ENCODE data around the gene TSPYL2. TPM values are rescaled to one million over a fixed set of nuclear protein-coding genes. Genes with fewer than 3 reads are reported as not detected.

TSPYL2 gene
- total RNA-seq, 1 donor from 2014 or later = 7.9 TPM

DNA sequence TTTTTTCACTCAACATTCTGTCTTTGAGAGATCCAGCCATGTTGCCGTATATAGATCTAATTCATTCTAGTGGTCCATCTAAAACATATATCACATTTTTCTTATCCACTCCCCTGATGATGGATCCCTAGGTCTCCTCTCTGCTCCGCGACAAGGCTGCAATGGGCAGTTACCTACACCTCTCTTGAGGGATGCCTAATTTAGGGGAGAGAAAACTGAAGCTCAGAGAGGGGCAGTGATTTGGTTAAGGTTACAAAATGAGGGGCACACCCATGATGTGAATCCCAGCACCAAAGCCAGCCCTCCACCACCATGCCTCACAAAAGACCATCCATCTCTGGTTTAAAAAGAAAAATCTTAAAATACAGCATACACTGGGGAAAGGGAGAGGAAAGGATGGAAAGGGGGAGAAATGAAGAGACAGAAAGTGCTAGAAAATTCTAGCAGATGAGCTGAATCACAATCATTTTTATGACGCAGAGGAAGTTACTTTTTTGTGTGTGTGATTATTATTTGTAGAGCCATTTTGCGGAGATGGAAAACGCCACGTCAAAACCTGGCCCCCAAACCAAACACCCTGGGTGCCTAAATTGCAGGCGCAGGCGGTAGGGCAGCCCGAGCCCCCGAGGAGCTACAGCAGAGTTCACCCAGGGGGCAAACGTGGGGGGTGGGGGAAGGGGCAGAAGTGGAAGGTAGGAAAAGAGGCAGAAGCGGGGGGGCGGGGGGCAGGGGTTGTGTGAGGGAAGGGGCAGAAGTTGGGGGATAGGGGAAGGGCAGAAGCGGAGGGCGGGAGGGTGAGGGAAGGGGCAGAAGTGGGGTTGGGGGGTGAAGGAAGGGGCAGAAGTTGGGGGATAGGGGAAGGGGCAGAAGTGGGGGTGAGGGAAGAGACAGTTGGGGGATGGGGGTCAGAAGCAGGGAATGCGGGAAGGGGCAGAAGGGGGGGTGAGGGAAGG, 1.3 kb upstream of the TSPYL2 start:
- no peak for DNase-seq (ENCODE audit: low read depth)

DNA sequence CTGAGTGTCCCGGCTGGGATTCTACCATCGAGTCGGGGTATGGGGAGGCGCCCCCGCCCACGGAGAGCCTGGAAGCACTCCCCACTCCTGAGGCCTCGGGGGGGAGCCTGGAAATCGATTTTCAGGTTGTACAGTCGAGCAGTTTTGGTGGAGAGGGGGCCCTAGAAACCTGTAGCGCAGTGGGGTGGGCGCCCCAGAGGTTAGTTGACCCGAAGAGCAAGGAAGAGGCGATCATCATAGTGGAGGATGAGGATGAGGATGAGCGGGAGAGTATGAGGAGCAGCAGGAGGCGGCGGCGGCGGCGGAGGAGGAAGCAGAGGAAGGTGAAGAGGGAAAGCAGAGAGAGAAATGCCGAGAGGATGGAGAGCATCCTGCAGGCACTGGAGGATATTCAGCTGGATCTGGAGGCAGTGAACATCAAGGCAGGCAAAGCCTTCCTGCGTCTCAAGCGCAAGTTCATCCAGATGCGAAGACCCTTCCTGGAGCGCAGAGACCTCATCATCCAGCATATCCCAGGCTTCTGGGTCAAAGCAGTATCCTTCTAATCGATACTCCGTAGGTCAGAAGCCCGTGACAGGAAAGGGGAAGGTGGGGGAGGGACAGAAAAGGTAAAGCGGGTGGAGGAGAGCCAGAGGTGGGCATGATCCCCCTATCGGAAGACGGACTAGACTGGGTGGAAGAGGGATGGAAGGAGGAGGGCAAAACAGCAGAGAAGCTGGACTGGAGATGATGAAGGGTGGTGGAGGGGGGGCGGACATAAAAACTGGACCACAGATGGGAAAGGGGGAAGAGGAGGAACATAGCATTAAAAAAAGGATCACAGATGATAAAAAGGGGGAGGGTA, 828 bp downstream of the TSPYL2 start:
- DNase-seq (ENCODE audit: low read depth) = no peak

DNA sequence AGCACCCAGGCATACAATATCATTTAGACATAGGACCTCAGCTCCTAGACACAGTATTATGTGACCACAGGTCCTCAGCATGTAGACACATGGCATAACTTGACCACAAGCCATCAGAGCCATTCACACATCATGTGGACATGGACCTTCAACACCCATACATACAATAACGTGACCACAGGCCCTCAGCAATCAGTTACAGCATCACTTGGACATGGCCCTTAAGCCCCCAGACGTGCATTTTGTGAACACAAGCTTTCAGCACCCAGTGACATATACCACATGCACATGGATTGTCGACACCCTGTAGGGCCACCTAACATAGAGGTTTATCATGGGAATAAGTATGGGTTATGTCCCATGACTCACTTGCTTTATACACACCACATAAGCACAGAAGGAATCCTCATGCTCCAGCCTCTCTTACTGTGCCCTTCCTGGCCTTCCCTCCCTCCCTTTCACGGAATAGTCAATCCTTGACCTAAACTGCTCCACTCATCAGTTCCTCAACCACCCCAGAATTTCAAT, 1.9 kb downstream of the TSPYL2 start:
- no peak for DNase-seq (ENCODE audit: low read depth)

DNA sequence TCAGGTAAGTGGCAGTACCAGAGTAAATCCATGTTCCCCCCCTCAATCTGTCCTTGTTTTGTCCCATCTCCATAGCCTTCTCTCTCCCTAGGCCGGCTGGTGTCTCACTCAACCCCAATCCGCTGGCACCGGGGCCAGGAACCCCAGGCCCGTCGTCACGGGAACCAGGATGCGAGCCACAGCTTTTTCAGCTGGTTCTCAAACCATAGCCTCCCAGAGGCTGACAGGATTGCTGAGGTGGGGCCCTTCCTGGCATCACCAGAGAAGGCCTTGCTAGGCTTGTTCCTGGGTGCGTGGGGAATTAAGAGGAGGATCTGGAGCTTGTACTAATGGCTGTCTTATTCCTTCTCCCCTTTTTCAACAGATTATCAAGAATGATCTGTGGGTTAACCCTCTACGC, 2.7 kb downstream of the TSPYL2 start:
- DNase-seq (ENCODE audit: low read depth) = no peak

DNA sequence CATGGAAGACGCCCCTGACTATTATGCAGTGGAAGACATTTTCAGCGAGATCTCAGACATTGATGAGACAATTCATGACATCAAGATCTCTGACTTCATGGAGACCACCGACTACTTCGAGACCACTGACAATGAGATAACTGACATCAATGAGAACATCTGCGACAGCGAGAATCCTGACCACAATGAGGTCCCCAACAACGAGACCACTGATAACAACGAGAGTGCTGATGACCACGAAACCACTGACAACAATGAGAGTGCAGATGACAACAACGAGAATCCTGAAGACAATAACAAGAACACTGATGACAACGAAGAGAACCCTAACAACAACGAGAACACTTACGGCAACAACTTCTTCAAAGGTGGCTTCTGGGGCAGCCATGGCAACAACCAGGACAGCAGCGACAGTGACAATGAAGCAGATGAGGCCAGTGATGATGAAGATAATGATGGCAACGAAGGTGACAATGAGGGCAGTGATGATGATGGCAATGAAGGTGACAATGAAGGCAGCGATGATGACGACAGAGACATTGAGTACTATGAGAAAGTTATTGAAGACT, 3.6 kb downstream of the TSPYL2 start:
- DNase-seq (ENCODE audit: low read depth) = no peak

DNA sequence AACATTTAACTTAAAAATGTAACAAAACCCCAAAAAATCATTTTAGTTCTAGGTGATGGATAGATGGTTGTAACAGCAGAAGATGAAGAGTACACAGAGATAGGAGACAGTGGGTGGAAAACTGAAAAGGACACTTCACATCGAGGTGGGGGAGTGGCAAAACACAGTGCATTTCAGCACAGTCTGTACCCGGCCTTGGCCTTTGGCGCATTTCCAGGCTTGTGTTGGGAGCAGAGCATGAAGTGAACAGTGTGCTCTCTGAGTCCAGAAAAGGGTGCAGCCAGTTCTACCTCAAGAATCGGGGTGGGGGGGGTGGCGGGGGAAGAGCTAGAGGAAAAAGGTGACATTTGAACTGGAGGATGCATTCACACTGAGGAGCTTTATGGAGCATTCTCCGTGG, 4.3 kb downstream of the TSPYL2 start:
- no peak for DNase-seq (ENCODE audit: low read depth)

DNA sequence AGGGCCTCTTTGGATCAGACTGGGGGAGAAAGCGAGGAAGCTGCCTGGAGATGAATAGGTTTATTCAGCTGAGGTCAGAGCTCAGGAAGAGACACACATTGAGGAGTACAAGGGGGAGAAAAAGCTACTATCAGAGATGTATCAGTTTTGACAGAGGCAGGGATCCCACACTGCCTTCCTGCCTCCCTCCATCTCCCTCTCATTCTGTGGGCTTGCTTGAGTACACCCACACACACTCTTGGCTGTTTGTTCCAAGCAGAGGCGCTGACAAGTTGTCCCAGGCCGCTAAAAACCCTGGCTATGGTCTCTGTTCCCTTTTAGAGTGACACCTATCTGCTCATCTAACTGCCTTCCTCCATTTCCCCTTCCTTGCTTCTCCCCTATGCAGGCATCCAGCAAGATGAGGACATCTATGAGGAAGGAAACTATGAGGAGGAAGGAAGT, 5.2 kb downstream of the TSPYL2 start:
- DNase-seq (ENCODE audit: low read depth) = no peak

DNA sequence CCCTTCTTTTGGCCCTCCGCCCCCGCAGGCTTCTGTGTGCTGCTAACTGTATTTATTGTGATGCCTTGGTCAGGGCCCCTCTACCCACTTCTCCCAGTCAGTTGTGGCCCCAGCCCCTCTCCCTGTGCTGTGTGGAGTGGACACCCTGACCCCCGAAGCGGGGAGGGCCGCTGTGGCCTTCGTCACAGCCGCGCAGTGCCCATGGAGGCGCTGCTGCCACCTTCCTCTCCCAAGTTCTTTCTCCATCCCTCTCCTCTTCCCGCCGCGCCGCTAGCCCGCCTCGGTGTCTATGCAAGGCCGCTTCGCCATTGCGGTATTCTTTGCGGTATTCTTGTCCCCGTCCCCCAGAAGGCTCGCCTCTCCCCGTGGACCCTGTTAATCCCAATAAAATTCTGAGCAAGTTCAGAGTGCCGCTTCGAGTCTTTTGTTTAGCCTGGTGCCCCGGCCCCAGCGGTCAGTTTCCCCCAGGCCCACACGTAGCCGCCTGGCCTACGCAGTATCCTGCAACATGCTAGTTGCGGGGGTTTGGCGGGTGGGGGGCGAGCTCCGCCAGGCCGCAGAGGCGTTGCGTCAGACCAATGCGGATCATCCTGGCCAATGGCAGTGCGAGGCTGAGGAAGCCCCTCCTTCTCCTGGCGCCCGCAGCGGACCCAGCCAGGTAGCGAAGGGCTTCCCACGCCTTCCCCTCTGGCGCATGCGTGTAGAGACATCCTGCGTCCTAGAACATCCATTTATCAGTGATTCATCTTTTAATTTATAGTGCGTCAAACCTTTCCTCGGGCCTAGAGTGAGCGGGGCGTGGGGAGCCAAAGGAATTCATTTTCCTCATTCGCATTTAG, 6.2 kb downstream of the TSPYL2 start:
- peak; percentile 71 for DNase-seq (ENCODE audit: low read depth)

DNA sequence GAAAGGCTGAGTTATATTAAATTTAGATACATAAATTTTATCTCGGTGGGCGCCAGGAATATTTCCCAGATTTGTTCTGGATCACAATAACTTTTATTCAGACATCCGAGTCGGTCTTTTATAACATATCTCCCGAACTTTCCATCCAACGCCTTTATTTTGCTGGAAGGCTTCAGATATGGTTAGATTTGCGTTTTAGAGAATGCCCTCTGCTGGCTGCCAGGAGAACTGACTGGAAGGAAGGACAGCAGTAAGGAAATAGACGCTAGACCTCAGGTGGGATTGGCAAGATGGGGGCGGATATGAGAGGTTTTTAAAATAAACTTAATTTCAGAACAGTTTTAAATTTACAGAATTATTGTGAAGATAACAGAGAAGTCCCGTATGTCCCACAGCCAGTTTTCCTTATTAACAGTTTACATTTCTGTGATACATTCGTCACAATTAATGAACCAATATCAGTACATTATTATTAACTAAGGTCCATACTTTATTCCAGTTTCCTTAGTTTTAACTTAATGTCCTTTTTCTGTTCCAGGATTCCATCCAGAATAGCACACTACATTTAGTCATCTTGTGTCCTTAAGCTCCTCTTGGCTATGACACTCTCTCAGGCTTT, 7.2 kb downstream of the TSPYL2 start:
- DNase-seq (ENCODE audit: low read depth) = peak; percentile 60

DNA sequence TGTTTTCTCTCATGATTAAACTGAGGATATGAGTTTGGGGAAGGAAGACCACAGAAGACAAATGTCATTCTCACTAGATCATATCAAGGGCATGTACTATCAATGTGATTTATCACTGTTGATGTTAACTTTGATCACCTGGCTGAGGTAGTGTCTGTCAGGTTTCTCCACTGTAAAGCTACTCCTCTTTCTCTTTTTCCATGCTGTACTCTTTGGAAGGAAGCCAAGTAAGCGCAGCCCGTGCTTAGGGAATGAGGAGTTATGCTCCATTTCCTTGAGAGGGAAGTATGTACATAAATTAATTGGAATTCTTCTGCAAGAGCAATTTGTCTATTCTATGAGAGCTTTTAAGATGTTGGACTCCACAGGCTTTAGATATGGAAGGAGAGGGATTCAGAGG, 7.8 kb downstream of the TSPYL2 start:
- no peak for DNase-seq (ENCODE audit: low read depth)

DNA sequence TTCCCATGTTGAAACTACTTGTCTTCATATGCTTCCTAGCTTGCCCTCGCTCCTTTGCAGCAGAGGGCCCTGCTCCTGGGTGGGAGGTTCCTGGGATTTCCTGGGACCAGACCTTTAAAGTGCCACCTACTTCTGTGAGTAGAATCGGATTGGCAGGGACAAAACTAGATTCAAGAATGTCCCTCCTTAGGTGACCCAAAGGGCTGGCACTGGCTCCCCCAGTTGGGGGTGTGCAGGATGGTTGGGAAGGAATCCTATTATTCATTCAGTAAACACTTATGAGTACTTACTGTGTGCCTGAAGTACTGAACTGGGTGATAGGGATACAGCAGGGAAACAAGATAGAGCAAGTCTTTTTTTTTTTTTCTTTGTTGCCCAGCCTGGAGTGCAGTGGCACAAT, 9.2 kb downstream of the TSPYL2 start:
- no peak for DNase-seq (ENCODE audit: low read depth)

DNA sequence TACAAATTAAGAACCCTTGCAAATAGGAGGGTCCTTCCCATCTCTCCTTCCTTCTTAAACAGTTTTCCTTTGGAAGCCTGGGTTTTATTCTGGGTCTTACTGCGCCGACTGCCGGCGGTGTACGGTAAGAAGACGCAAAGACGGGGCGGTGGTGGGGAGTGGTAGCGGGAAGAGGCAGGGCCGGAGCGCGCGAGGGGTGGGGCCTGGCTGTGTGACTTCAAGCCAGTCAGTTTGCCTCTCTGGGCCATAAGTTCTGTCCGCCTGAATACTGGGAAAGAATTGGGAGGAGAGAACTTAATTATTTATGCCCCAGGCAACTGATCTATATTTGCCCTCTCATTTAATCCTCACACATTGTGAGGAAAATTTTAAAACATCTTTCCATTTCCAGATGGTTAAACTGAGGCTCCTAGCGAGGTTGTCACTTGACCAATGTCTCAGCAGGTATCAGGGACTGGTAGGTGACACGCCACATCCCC, 11.0 kb downstream of the TSPYL2 start:
- DNase-seq (ENCODE audit: low read depth) = peak; percentile 41

DNA sequence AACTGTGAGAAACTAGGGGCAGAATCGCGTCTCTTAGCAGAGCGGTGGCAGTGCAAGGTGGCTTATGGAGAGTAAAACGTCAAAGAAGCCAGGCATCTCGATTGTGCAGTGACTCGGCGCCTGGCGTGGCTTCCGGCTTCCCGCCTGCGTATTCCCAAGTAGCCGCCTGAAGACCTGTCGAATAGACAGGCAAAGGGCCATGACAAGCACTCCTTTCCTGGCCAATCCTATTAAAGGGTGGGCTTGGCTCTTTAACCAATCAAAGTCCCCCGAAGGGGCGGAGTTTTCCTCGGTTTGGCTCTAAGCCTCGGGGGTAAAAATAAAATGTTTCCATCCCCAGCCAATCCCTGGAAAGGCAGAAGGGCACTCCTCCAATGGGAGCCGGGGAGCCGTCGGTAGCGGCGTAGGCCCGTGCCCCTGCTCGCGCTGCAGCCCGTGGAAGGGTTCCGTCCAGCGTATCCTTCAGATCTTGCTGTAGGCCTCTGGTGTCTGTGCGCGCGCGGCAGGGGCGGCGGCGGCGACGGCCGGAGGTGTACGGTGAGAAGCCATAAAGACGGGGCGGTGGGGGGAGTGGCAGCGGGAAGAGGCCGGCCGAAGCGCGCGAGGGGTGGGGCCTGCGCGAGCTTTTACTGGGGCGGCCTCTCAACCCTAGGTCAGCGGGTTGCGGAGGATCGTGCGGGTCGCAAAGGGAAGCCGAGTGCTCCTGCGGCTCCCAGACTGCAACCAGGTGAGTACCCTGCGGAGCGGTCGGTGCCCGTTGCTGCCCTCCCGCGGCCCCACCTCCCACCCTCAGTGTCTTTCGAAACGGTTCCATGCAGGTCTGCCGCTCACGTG, 11.8 kb downstream of the TSPYL2 start, which contains the start of gene KANTR:
Gene KANTR (plus strand): TSS at position 395 of the 834 bp plus-strand sequence. CDS start 30,131 bp downstream, outside the sequence.
- DNase-seq (ENCODE audit: low read depth) = peak; percentile 93

DNA sequence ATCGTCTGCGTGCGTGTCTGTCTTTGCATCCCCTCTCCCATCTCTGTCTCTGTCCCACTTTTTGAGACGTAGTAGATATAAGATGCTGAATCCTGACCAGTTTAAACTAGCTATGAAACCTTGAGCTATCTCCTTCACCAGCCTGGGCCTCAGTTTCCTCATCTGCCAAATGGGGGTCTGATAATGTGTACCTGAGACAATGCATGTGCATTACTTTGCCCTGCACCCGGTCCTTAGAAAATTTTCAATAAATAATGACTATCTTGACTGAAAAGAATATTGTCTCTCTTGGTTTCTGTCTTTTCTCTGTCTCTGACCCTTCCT, 12.4 kb downstream of the TSPYL2 start:
- DNase-seq (ENCODE audit: low read depth) = no peak

DNA sequence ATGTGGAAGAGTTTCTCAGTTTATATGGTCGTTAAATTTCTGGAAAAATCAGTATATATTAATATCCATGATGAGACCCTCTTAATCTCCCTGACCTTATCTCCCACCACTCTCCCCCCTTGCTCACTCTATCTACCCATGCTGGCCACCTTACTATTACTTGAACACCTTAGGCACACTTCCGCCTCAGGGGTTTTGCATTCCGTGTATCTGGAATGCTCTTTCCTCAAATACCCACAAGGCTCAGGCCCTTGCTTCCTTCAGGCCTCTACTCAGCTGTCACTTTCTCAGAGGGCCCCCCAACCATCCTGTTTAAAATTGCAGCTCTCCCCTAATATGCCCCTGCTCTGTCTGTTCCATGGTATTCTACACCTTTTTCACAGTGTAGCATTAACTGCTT, 13.6 kb downstream of the TSPYL2 start:
- DNase-seq (ENCODE audit: low read depth) = no peak

DNA sequence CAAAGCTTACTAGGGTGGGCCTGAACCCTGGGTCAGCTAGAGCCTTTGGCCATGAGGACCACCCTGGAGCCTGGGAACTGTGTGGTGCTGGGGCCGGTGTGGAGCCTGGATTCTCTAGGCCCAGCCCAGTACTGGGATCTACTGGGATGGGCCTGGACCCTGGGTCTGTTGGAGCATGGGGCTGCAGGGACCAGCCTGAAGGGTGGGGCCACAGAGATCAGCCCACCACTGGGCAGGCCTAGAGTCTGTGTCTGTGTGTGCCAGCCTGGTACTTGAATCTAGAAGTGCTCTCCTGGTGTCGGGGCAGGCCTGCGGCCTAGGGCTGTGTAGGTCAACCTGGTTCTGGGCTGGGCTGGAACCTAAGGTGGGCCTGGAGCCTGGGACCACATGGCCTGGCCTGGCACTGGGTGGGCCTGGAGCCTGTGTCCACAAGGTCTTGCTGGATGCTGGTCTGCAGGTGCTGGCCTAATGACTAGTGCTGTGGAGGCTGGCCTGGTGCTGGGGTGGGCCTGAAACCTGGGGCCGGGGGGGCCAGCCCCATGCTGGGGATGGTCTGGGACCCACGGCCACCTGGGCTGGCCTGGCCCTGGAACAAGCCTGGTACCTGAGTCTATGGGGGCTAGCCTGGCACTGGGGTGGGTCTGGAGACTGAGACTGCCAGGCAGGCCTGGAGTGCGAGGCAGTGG, 32.8 kb downstream of the TSPYL2 start:
- DNase-seq (ENCODE audit: low read depth) = no peak

DNA sequence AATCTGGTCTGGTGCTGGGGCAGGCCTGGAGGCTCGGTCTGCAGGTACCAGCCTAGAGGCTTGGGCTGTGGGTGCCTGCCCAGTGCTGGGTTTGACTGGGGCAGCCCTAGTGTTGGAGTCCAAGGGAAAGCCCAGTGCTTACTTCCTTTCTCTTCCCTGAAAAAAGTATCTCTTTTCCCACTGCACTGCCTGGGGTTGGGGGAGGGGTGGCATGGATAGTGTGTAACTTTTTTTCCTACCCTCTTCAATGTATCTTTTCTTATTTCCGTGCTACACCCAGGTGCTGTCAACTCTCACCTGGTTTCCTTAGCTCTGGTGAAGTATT, 33.3 kb downstream of the TSPYL2 start:
- no peak for DNase-seq (ENCODE audit: low read depth)

DNA sequence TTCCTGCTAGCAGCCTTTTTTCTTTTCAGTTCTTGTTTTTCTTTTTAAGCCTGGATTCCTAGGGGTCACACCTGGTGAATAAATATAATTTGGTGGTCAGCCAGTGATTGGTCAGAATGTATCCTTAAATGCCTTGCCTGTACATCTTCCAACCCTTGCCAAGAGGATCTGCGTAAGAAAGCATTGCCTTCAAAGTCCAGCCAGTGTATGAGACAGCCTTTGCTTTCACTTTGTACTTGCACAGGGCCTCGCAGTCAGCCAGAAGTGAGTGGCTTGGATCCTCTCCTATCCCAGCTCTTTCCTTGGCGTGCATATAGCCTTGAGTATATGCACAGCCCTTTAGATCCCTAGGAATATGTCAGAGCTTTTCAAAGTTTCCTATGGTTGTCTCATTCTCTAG, 33.9 kb downstream of the TSPYL2 start:
- peak; percentile 6 for DNase-seq (ENCODE audit: low read depth)

DNA sequence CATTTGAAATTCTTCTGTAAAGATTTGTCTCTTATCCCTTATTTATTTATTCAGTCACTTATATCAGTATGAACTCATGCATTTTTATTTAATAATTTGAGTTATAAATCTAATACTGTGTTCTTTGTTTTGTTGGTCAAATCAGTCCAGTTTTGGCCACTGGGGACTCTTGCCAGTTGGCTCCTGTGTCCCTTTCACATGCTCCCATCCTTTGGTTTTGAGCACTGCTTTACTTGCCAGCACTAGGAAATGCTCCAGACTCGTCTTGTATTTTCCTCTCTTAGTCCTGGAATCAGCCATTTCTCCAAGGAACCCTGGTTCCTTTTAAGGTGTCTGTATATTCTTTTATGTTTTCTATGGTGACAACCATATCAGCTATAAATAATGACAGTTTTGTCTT, 39.8 kb downstream of the TSPYL2 start:
- DNase-seq (ENCODE audit: low read depth) = no peak
